ENCODE measurements around the gene SLC8A2.

The SLC8A2 gene

DNA sequence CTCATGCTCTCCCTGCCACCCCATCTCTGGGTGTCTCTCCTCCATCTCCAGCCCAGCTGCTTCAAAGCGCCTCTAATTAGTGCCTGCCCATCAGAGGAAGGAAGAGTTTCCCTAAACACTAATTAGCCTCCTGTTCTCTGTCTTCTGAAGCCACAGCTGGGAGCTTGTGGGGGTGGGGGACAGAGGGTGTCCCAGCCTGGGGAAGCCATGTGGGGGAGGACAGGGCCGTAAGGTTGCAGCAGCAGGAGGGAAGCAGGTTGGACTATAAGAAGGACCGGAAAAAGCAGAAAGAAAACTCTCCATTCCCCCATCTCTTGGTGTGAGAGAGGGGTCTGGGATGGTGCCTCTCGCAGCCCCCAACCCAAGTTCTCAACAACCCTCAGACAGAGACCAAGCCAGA is 26.2 kb downstream of the SLC8A2 start:
- Histone ChIP-seq H3K4me1 (ENCODE audit: control insufficient read depth, insufficient read depth, low read length) (peaks cover 8% of the 10 kb centered on the region), H3K27me3 (ENCODE audit: control insufficient read depth, insufficient read depth, low read length, poor library complexity, severe bottlenecking) (peaks cover 59% of the 10 kb centered on the region), H3K36me3 (ENCODE audit: control insufficient read depth, insufficient read depth, low read length) (no peaks in the 10 kb centered on the region), H3K9me3 (ENCODE audit: control insufficient read depth, low read length) (no peaks in the 10 kb centered on the region), H3K4me3 (ENCODE audit: insufficient read depth, low read depth, low read length) (no peak overlapping the region), H3K27ac (ENCODE audit: insufficient read depth, low read depth, low read length, poor library complexity, severe bottlenecking) (no peak overlapping the region)
- 37 to 46% methylated on average over 2 to 4 of the region's 4 CpGs for WGBS, 2 experiments

DNA sequence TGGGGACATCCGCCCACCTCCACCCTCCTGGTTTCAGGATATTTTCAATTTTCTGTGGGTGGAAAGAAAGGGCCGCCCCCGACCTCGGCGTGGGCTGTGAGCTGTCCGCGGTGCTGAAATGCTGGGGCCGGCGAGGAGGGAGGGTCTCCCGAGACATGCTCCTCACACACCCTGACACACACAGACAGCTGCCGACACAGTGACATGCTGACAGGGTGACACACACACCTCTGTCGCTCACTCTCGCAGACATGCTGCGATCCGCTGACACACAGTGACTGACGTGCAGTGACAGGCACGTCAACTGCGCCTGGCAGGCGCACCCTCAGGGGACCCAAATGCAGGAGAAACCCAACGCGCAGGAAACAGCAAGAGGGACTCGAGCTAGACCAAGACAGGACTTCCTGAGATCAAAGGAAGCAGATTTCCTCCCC is 27.3 kb downstream of the SLC8A2 start:
- 35% methylated on average over 22 of the region's 22 CpGs for WGBS, 2 experiments
- Histone ChIP-seq H3K9me3 (ENCODE audit: control insufficient read depth, low read length) (no peaks in the 10 kb centered on the region), H3K27me3 (ENCODE audit: control insufficient read depth, insufficient read depth, low read length, poor library complexity, severe bottlenecking) (peaks cover 59% of the 10 kb centered on the region), H3K4me1 (ENCODE audit: control insufficient read depth, insufficient read depth, low read length) (peaks cover 8% of the 10 kb centered on the region), H3K4me3 (ENCODE audit: insufficient read depth, low read depth, low read length) (no peak overlapping the region), H3K36me3 (ENCODE audit: control insufficient read depth, insufficient read depth, low read length) (no peaks in the 10 kb centered on the region), H3K27ac (ENCODE audit: insufficient read depth, low read depth, low read length, poor library complexity, severe bottlenecking) (no peak overlapping the region)

DNA sequence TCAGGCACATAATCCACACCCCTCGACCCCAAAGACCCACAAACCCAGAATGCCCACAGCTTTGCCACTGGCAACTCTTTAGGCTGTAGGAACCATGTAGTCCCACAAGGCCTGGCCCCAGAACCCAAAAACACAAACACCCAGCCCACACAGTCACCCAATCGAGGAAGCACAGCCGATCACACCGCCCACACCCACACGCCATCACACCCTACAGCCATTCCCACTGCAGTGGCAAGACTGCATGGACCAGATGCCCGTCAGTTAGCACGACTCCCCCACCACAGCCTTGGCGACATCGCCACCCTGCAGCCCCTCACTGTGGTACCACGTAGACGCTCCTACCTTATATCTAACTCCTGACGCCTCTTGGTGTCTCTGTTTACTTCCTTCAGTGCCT is 28.4 kb downstream of the SLC8A2 start:
- H3K4me3 ChIP-seq (ENCODE audit: insufficient read depth, low read depth, low read length), result no peak overlapping the region
- H3K36me3 ChIP-seq (ENCODE audit: control insufficient read depth, insufficient read depth, low read length), result no peaks in the 10 kb centered on the region
- peaks cover 49% of the 10 kb centered on the region for H3K27me3 ChIP-seq (ENCODE audit: control insufficient read depth, insufficient read depth, low read length, poor library complexity, severe bottlenecking)
- 83 to 85% methylated on average over 12 of the region's 12 CpGs for WGBS, 2 experiments
- no peak overlapping the region for H3K27ac ChIP-seq (ENCODE audit: insufficient read depth, low read depth, low read length, poor library complexity, severe bottlenecking)
- H3K9me3 ChIP-seq (ENCODE audit: control insufficient read depth, low read length), result no peaks in the 10 kb centered on the region
- peaks cover 8% of the 10 kb centered on the region for H3K4me1 ChIP-seq (ENCODE audit: control insufficient read depth, insufficient read depth, low read length)

GRCh38 chr19:47438793-47439220 is 32.9 kb downstream of the SLC8A2 start:
- Histone ChIP-seq H3K27ac (ENCODE audit: insufficient read depth, low read depth, low read length, poor library complexity, severe bottlenecking) (no peak overlapping the region), H3K9me3 (ENCODE audit: control insufficient read depth, low read length) (no peaks in the 10 kb centered on the region), H3K4me3 (ENCODE audit: insufficient read depth, low read depth, low read length) (no peak overlapping the region), H3K4me1 (ENCODE audit: control insufficient read depth, insufficient read depth, low read length) (no peaks in the 10 kb centered on the region), H3K36me3 (ENCODE audit: control insufficient read depth, insufficient read depth, low read length) (no peaks in the 10 kb centered on the region), H3K27me3 (ENCODE audit: control insufficient read depth, insufficient read depth, low read length, poor library complexity, severe bottlenecking) (peaks cover 5% of the 10 kb centered on the region)
- 50 to 58% methylated on average over 5 of the region's 5 CpGs for WGBS, 2 experiments

DNA sequence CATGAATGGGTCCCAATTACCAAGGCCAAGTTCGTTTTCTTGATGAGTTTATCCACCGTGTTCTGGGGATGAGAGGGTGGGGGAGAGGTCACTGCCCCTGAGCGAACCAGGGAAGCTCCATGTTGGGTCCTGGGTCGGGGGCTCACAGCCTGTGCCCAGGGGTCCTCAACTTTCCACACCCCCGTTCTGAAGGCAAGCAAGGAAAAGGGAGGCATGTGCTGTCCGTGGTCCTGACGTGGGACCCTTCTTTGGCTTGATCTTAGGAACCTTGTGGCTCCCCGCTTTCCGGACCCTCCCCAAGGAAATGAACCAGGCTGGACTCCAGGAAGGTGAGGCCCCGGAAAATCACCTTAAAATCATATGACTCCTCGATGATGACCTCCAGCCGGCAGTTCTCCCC is 34.2 kb downstream of the SLC8A2 start:
- WGBS, 2 experiments, result 69 to 71% methylated on average over 12 of the region's 12 CpGs
- Histone ChIP-seq H3K36me3 (ENCODE audit: control insufficient read depth, insufficient read depth, low read length) (no peaks in the 10 kb centered on the region), H3K27ac (ENCODE audit: insufficient read depth, low read depth, low read length, poor library complexity, severe bottlenecking) (no peak overlapping the region)

DNA sequence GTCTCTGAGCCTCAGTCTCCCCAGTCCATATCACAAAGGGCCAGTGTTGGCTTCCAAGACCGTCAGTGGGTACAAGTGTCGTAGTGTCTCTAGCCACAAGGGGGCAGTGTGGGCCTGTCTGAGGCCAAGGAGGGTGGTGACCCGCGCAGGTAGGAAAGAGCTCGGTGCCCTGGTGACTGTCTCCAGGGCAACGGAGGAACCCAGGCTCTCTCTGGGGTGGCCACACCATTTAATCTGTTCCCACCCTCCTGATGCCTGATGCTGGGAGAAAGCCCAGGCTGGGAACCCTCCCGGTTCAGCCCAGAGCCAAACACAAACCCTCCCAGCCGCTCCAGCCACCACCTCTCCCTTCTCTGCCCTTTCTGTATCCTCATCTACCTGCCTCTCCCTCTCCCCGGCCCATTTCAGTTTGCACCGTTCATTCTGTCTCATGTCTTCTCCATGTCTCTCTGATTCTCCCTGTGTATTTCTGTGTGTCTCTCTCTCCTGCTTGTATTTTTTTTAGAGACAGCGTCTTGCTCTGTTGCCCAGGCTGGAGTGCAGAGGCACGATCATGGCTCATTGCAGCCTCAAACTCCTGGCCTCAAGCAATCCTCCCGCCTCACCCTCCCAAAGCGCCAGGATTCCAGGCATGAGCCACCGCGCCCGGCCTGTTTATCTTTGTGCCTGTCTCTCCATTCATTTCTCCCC is 34.8 kb downstream of the SLC8A2 start:
- no peaks in the 10 kb centered on the region for H3K36me3 ChIP-seq (ENCODE audit: control insufficient read depth, insufficient read depth, low read length)
- H3K9me3 ChIP-seq (ENCODE audit: control insufficient read depth, low read length), result no peaks in the 10 kb centered on the region
- no peaks in the 10 kb centered on the region for H3K27me3 ChIP-seq (ENCODE audit: control insufficient read depth, insufficient read depth, low read length, poor library complexity, severe bottlenecking)
- H3K4me1 ChIP-seq (ENCODE audit: control insufficient read depth, insufficient read depth, low read length), result no peaks in the 10 kb centered on the region
- no peak overlapping the region for H3K4me3 ChIP-seq (ENCODE audit: insufficient read depth, low read depth, low read length)
- no peak overlapping the region for H3K27ac ChIP-seq (ENCODE audit: insufficient read depth, low read depth, low read length, poor library complexity, severe bottlenecking)
- 40 to 43% methylated on average over 17 of the region's 17 CpGs for WGBS, 2 experiments

More for the DNA sequence above, 34.2 kb downstream of the SLC8A2 start:
- no peaks in the 10 kb centered on the region for H3K27me3 ChIP-seq (ENCODE audit: control insufficient read depth, insufficient read depth, low read length, poor library complexity, severe bottlenecking)
- no peaks in the 10 kb centered on the region for H3K4me1 ChIP-seq (ENCODE audit: control insufficient read depth, insufficient read depth, low read length)
- H3K9me3 ChIP-seq (ENCODE audit: control insufficient read depth, low read length), result no peaks in the 10 kb centered on the region
- no peak overlapping the region for H3K4me3 ChIP-seq (ENCODE audit: insufficient read depth, low read depth, low read length)

DNA sequence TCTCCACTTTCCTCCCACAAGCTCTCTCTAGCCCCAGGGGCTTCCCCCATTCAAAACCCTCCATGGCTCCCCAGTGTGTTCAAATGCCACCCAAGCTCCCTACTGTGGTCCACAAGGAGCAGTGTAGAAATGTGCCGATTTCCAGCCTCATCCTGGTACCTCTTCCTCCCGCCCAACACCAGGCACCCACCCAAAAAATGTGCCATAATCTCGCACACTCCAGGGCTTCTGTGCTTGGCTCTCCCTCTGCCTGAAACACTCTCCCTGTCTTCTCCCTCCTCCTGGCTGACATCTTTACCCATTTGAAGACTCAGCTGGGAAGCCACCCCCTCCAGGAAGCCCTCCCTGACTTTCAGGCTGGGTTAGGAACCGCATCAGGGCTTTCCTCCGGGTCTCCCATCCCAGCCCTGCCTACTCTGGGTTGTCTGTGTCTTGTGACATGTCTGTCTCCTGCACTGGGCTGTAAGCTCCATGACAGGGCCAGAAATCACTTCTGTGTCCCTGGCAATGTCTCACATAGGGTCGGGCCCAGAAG is 35.7 kb downstream of the SLC8A2 start:
- peaks cover 5% of the 10 kb centered on the region for H3K27me3 ChIP-seq (ENCODE audit: control insufficient read depth, insufficient read depth, low read length, poor library complexity, severe bottlenecking)
- H3K36me3 ChIP-seq (ENCODE audit: control insufficient read depth, insufficient read depth, low read length), result no peaks in the 10 kb centered on the region
- no peaks in the 10 kb centered on the region for H3K9me3 ChIP-seq (ENCODE audit: control insufficient read depth, low read length)
- no peak overlapping the region for H3K4me3 ChIP-seq (ENCODE audit: insufficient read depth, low read depth, low read length)
- no peaks in the 10 kb centered on the region for H3K4me1 ChIP-seq (ENCODE audit: control insufficient read depth, insufficient read depth, low read length)
- 90 to 91% methylated on average over 6 of the region's 6 CpGs for WGBS, 2 experiments
- no peak overlapping the region for H3K27ac ChIP-seq (ENCODE audit: insufficient read depth, low read depth, low read length, poor library complexity, severe bottlenecking)

GRCh38 chr19:47435196-47435595 is 36.5 kb downstream of the SLC8A2 start:
- Histone ChIP-seq H3K4me3 (ENCODE audit: insufficient read depth, low read depth, low read length) (no peak overlapping the region), H3K4me1 (ENCODE audit: control insufficient read depth, insufficient read depth, low read length) (no peaks in the 10 kb centered on the region), H3K9me3 (ENCODE audit: control insufficient read depth, low read length) (no peaks in the 10 kb centered on the region), H3K27ac (ENCODE audit: insufficient read depth, low read depth, low read length, poor library complexity, severe bottlenecking) (no peak overlapping the region), H3K36me3 (ENCODE audit: control insufficient read depth, insufficient read depth, low read length) (no peaks in the 10 kb centered on the region), H3K27me3 (ENCODE audit: control insufficient read depth, insufficient read depth, low read length, poor library complexity, severe bottlenecking) (peaks cover 12% of the 10 kb centered on the region)
- WGBS, 2 experiments, result 80 to 81% methylated on average over 16 of the region's 16 CpGs

DNA sequence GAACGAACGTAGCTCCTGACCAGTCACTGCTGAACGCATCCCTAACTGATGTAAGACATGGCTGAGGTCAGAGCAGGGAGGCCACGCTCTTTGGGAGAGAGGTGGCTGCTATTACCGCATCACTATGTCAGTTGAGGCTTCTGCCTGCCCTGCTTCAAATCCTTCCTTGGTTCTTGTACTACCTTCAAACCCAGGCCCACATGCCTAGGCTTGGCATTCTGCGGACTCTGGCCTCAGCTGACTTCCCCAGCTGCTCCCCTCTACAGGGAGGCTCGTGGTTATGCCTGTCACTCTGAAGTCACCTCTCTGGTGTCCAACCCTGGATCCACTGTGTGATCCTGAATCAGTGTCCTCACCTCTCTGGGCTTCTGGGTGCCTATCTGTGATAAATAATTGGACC is 37.6 kb downstream of the SLC8A2 start:
- Histone ChIP-seq H3K4me1 (ENCODE audit: control insufficient read depth, insufficient read depth, low read length) (peaks cover 9% of the 10 kb centered on the region), H3K9me3 (ENCODE audit: control insufficient read depth, low read length) (no peaks in the 10 kb centered on the region), H3K27me3 (ENCODE audit: control insufficient read depth, insufficient read depth, low read length, poor library complexity, severe bottlenecking) (peaks cover 24% of the 10 kb centered on the region), H3K36me3 (ENCODE audit: control insufficient read depth, insufficient read depth, low read length) (no peaks in the 10 kb centered on the region), H3K27ac (ENCODE audit: insufficient read depth, low read depth, low read length, poor library complexity, severe bottlenecking) (no peak overlapping the region), H3K4me3 (ENCODE audit: insufficient read depth, low read depth, low read length) (no peak overlapping the region)
- 88 to 91% methylated on average over 7 of the region's 7 CpGs for WGBS, 2 experiments

GRCh38 chr19:47433121-47433520 is 38.6 kb downstream of the SLC8A2 start:
- H3K27ac ChIP-seq (ENCODE audit: insufficient read depth, low read depth, low read length, poor library complexity, severe bottlenecking), result no peak overlapping the region
- peaks cover 30% of the 10 kb centered on the region for H3K27me3 ChIP-seq (ENCODE audit: control insufficient read depth, insufficient read depth, low read length, poor library complexity, severe bottlenecking)
- no peaks in the 10 kb centered on the region for H3K36me3 ChIP-seq (ENCODE audit: control insufficient read depth, insufficient read depth, low read length)
- H3K9me3 ChIP-seq (ENCODE audit: control insufficient read depth, low read length), result no peaks in the 10 kb centered on the region
- H3K4me1 ChIP-seq (ENCODE audit: control insufficient read depth, insufficient read depth, low read length), result peaks cover 10% of the 10 kb centered on the region
- no peak overlapping the region for H3K4me3 ChIP-seq (ENCODE audit: insufficient read depth, low read depth, low read length)
- WGBS, 2 experiments, result 88 to 91% methylated on average over 1 of the region's 1 CpG

Measured in ectodermal cell (in vitro differentiated cells).